Stimulated activated CD8-positive, alpha-beta memory T cell treated with anti-CD3 and anti-CD28 coated beads, Interleukin-12 subunit alpha, Interleukin-12 subunit beta, amount 100 ng/mL, for 24 hours (primary cell): ENCODE results near the gene RHBDL1.

Source experiments
- DNase-seq: peaks from one replicate; pipeline ENCODE4 v3.0.0-alpha.2; 2020; ENCODE audit errors: extremely low read depth

RHBDL1 gene

DNA sequence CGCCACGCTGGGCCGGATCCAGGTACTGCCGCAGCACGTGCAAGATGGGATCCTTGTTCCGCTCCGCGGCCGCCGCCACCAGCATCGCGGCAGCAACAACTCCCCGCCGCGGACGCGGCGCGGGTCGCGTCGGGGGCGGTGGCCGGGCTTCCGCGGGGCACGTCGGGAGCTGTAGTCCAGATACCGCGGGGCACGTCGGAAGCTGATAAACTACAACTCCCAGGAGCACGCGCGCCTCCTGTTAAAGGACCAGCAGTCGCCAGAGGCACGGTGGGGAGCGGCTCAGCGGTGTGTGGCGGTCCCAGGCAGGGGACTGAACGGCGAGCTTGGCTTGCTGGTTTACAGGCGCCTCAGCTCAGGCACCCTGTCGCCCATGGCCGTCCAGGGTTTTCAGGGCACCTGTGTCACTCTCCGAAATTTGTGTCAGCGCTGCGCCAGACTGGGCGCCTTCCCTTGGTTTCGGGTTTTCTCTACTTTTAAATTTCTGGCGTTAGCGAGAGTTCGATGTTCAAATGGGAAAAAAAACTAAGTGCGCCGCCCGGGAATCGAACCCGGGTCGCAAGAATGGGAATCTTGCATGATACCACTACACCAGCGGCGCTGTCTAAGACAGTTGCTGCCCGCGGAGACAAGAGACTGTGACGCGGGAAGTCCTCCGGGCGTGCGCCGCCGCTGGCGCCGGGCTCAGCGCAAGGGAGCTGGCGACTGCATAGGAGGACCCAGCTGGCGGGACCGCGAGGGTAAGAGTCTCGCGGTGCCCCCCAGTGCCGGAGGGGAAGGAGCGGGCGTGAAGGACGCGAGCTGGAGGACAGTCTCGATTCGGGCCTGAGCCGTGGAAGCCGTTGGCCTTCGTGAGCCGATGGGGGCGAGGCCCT, 39.0 kb upstream of the RHBDL1 start, which contains the start of gene METTL26:
Gene METTL26, minus strand, starts transcription at position 100 of the 875 bp plus-strand sequence. Its CDS starts 15 bp downstream, at position 85.
- peak; percentile 80 for DNase-seq

DNA sequence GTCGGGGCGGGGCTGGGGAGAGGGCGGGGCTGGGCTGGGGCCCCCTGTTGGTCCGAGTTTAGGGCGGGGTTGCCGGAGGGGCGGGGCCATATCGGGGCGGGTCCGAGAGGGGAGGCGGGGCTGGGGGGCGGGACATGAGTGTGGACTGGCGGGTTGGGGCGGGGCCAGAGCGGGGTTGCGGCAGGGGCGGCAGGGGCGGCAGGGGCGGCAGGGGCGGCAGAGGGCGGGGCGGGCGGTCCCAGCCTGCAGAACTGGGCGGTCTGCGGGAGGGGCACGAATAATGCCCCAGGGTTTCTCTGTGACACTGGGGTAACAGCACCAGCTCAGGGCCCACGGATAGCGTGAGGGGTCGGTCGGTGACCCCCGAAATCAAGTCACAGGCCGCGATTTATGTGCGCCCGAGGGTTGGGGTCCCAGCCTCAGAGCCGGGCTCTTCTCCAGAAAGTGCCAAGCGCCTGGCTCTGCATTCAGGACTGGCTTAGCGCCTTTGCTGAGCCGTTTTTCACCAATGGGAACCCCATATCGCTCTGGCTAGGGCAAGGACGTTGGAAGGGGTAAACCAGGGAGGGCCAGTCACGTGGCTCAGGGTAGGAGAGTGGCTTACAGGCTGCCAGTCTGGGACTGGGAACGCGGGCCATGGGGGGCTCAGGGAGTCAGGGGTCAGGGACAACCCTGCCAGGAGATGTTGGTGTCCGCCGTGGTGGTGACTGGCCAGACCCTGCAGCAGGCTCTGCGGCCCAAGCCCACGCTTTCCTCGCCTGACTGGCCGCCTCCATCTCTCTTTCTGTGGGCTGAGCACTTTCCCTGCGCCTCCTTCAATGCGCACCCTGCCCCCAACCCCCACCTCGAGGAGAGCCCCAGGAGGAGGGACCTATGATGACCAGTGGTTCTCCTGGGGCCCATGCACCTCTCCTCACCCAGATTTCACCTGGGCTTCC, 38.1 kb upstream of the RHBDL1 start:
- DNase-seq = peak; percentile 74

DNA sequence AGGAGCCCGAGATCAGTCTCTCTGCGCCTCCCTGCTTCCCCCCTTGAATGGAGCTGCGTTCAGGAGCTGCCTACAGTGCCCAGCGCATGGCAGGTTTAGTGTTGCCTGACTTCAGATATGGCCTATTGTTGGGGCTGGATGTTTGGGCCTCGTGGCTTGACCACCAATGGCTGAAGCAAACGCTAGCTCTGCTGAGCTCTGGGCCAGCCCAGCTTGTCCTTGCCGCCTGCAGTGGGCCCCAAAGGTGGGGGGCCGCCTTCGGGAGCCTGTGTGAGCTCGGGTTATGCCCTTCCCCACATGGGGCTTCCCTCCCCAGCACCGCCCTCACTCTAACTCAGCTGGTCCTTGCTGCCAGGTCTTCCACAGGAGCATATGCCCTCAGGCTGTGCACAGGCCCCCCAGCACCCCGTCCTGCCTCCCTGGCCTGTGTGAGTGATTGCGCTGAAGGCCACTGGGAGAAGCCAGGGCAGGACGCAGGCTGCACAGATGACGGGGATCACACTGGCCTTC, 37.4 kb upstream of the RHBDL1 start:
- no peak for DNase-seq

DNA sequence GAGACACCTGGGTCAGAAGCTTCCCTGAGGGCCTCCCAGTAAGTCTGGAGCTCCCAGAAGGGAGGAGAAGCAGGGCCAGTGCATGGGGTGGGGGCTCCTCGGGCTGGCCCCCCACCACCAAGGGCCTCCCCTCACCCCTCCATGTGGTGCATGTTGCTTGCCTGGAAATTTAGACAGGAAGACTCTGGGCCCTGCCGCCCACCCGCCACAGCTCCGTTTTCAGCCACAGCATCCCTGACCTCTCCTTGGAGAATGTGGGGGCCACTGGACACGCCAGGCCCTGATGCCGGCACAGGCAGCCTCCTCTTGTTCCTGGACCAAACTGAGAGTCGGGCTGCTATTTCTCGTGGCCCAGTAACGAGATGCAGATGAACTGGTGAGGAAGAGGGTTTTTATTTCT, 36.6 kb upstream of the RHBDL1 start:
- DNase-seq = no peak

DNA sequence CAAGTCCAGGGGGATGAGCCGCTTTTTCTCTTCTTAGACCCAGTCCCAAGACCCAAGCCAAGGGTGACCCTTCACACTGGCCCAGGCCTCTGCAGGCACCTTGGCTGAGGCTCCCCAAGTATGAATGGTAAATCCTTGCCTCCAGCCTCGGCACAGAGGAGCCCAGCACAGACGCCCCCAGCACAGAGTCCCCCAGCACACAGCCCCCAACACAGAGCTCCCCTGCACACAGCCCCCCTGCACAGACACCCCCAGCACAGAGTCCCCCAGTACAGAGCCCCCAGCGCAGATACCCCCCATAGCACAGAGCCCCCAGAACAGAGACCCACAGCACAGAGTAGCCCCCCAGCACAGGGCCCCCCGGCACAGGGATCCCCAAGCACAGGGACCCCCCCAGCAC, 34.9 kb upstream of the RHBDL1 start:
- DNase-seq = no peak

DNA sequence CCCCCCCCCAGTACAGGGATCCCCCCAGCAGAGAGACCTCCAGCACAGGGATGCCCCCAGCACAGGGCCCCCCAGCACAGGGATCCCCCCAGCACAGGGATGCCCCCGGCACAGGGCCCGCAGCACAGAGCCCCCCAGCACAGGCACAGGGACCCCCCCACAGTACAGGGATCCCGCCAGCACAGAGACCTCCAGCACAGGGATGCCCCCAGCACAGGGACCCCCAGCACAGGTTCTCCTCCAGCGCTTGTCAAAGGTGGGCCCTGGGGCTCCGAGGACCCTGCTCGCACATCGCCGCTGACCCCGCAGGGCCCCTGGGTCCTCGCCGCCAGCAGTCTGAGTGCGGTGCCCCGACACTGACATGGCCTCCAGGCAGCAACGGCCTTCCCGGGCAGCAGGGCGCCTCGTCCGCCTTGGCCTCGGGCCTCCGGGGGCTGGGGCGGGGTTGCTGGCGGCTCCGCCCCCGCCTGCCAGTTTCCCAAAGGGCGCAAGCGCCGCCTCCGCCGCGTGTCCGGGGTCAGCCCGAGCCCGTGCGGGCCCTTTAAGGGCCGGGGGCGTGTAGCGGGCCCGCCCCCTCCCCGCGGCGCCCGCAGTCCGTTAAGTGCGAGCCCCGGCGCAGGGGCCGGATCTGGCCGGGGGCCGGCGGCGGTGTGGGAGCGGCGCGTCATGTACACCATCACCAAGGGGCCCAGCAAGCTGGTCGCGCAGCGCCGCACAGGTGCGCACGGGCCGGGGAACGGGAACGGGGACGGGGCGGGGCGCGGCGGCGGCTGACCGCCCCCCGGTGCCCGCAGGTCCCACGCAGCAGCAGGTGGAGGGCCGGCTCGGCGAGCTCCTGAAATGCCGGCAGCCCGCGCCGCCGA, 33.9 kb upstream of the RHBDL1 start, which contains the start of gene MCRIP2:
Gene MCRIP2, plus strand, starts transcription at position 503 of the 863 bp plus-strand sequence. Its CDS starts 164 bp downstream, at position 667.
- peak; percentile 52 for DNase-seq

DNA sequence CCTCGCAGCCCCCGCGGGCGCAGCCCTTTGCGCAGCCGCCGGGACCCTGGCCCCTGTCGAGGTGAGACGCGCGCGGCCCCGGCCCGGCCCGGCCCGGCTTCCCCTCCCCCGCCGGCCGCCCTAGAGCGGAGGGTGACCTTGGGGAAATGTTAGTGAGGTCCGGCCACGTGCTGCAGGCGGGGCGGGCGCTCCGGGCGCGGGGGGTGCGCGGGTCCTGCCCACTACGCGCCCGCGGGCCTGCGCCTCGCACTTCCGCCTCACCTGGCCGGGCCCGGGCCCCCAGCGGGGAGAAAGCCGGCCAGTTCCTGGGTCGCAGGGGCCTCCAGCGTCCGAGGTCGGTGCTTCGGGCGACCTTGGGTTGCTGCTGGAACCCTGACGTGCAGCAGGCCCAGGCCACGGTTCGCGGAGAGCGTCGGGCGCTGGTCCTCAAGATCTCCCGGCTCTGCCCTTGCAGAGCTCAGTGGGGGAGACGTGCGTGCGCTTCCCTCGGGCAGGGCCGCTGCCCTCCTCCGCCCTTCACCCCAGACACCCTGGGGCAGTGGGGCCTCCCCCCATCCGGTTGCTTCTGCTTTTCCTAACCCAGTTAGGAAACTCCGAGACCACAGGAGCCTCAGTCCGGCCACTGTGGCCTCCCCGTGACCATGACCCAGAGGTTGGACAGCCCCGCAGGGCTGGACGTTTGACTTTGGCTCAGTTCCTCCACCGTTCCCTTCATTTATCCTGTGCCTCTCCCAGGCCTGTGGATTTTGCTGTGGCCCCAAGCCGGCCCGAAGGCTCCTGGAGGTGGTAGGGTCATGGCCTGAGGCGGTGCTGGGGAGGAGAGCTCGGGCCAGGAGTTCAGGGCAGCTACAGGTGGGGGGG, 33.1 kb upstream of the RHBDL1 start:
- DNase-seq = no peak

DNA sequence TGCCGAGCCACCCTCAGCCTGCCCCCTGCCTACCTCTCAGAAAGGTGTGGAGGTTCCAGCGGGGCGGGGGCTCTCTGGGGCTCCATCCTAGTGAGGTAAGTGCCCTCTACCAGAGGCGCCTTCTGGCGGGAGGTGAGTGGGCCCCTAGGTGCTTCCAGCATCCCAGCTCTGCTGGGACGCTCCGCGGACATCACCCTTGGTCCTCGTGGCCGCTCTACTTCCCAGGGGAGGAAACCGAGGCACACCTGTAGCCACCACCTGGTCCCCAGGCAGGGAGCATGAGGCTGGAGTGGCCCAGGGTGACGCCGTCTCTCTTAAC, 32.5 kb upstream of the RHBDL1 start:
- no peak for DNase-seq

DNA sequence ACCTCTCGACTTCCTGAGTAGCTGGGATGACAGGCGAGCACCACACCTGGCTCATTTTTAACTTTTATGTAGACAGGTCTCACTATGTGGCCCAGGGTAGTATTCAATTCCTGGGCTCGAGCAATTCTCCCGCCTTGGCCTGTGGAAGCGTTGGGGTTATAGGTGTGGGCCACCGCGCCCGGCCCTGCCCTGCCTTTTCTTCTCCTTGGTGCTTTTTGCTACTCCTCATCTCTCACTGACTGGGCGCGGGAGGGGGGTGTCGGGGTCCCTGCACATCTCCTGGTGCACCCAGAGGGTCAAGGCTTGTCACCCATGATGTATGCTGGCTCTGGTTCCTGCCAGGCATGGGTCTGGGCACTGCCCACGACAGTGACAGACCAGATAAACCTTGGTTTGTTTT, 30.9 kb upstream of the RHBDL1 start:
- DNase-seq = no peak

DNA sequence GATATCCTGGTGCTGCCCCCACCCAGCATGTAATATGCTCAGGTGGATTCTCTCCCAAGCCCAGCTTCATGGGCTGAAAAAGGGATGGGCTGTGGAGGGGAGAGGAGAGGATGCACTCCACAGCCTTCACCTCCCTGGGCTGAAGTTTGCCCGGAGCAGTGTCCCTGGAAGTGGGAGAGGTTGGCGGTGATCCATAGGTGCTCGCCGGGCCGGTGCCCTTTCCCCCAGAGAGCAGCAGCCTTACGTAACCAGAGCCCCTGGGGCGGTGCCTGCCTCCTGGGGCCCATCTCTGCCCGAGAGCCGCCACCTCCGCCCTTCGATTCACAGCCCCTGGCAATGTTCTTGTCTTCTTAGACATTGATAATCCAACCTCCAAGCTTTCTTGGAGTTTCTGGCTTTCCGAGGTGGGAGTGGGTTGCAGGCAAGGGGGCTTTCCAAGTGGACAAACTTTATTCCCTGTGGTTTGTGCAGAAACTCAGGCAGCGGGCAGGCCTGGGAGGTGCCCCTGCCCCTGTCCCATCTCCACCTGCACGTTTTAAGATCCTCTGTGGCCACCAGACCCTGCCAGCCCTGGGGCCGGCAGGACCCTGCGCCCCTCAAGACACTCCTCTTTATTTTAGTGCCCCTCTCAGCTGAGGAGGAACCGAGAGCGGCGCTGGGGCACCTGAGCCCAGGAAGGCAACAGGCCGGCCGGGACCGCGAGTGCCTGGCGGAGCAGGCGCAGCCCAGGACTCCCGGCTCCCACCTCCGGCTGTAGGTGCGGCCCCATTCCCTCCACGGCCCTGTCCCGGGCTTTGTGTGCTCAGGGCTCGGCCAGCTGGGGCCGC, 29.4 kb upstream of the RHBDL1 start:
- DNase-seq = no peak

DNA sequence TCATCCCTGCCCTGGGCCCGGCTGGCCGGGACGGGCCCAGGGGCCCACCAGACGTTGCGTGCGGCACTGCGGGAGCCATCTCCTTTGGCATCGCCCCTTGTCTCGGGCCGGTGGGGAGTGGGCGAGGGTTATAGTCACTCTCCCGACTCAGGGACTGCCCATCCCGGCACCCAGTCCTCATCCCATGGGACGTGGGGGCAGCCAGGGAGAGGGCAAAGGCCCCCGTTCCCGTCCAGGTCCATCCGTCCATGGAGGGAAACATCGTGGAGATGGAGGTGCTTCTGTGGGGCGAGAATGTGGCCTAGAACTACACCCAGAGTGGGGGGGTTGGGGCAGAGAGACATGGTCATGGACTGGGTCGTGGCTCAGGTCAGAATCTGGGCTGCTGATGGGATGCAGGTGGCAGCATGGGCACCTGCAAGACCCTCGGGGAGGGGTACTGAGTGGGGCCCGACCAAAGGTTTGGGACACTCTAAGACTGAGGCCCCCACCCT, 28.7 kb upstream of the RHBDL1 start:
- DNase-seq = no peak

DNA sequence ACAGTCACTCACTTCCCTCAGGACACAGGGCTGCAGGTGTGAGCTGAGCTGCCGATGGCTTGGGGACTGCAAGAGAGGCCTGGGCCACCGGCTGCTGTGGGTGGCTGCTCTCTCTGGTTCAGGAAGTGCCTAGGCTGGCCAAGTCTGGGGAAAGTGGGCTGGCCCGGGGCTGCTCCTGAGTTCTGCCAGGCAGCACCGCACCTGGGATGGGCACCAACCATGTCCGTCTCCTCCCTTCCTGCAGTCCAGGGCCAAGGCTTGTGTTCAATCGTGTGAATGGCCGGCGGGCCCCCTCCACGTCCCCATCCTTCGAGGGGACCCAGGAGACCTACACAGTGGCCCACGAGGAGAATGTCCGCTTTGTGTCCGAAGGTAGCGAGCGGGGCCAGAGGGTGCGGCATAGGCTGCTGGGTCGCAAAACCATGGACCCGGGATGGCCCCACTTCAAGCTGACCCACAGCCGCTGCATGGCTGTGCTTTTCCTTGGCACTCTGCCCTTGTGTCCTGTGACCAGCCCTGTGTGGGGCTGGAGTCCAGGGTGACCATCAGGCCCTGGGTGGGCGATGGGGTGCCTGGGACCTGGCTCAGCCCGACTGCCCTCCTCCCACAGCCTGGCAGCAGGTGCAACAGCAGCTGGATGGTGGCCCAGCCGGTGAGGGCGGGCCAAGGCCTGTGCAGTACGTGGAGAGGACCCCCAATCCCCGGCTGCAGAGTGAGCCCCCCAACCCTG, 28.1 kb upstream of the RHBDL1 start:
- no peak for DNase-seq

DNA sequence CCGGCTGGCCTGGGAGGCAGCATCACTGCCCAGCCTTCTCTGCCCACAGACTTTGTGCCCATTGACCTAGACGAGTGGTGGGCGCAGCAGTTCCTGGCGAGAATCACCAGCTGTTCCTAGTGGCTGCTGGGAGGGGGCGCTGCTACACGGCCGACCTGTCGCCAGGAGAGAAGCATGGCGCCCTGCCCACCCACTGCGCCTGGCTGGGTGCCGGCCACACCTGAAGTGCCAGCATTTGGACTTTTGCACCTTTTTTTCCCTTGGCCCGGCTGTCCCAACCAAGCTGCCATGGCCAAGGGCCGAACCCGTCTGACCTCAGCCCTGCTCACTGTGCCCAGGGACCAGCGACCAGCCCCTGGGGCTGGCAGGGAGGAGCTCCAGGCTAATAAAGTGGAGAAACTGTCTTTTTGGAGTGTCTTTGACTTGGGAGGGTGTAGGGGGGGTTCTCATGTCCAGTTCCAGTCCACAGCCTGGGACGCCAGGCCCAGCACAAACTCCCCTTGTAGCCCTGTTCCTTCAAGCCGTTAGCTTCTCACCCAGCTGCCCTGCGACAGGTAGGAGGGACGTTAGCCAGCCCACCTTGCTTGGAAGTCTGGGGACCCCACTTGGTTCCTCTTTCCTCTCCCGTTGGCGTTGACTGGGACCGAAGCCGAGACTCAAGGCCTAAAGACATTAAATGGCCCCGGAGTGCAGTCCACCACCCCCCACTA, 27.2 kb upstream of the RHBDL1 start:
- DNase-seq = no peak

DNA sequence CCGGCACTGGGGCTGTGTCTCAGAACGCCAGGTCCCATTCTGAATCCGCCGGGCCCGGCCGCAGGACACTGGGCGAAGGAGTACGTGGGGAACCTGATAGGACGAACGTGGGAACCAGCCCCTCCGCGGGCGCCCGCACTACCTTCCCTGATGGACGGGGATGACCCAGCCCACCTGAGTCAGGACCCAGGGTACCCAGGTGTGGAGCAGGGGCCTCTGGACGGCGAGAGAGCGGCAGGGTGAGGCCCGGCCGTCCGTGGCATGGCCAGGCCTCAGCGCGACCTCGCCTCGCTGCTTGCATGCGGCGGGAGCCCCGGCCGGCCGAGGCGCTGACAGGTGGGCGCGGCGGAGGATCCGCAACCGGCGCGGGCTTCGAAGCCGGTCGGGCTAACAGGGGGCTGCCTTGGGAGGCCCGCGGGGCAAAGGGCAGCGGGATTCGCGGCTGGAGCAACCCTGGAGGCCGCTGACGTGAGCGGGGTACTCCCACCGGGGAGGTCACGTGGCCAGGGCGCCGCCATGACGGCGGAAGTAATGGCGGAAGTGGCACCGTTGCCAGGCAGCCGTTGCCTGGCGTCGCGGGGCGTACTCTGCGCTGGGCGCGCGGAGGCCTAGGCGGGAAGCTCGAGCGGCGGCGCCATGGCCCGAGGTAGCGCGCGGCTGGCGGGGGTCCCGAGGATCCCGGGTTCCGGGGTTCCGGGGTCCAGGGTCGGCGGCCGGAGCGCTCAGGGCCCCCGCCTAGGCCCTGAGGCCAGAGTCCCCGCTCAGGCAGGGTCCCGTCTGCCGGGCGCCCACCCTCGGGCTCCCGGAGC, 26.5 kb upstream of the RHBDL1 start, which contains the start of gene WDR90:
Gene WDR90, plus strand, starts transcription at position 585 of the 809 bp plus-strand sequence. Its CDS starts 52 bp downstream, at position 637.
- peak; percentile 90 for DNase-seq

DNA sequence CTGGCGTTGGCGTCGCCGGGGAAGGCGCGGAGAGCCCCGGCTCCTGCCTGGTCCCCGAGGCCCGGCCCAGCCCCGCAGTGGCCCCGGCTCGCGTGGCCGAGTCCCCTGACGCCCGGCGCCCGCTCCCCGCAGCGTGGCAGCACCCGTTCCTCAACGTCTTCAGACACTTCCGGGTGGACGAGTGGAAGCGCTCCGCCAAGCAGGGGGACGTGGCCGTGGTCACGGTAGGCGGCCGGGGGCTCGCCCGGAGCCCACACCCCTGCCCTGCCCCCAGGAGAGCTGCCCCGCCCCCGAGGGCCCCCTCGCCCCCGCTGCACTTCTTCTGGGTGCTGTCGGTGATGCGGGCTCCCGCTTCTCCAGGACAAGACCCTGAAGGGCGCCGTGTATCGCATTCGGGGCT, 25.8 kb upstream of the RHBDL1 start:
- no peak for DNase-seq

DNA sequence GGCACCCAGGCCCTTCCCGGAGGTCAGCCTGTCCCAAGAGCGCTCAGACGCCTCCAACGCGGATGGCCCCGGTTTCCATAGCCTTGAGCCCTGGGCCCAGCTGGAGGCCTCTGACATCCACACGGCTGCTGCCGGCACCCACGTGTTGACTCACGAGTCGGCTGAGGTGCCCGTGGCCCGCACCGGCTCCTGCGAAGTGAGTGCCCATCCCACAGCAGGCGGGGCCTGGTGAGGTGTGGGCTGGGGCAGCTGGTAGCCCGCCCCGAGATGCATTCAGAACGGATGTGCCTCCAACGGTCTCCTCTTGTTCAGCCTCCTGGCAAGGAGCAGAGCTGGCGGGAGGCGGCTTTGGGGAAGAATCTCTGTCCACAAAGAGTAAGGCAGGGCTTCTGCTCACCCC, 23.6 kb upstream of the RHBDL1 start:
- DNase-seq = no peak
